GM12878 (cell line): ENCODE measurements around the gene LIMS1. TPM values are rescaled to one million over a fixed set of nuclear protein-coding genes. Genes with fewer than 3 reads are reported as not detected.

Source experiments
- ATAC-seq: fragments of 200-7000 bp; cut with Tn5 transposase; 3 replicates; pipeline ENCODE4 v1.9.1; 2020; ENCODE audit warnings: mild to moderate bottlenecking, moderate library complexity
- BruUV-seq: library from RNA; stranded (reverse); fragments of 400-500 nt; replicated peaks from 2 replicates; lab custom pipeline; 2021; lab: Mats Ljungman, UMichigan
- CTCF ChIA-PET: fragments of 300-600 bp; sonication (Branson Sonifier 250); formaldehyde crosslinking; extraction: SDS; loops from one replicate; lab custom pipeline; 2021; ENCODE audit warnings: inconsistent platforms; lab: Yijun Ruan, JAX
- POLR2A ChIA-PET: fragments of 350-600 bp; formaldehyde crosslinking; extraction: SDS; loops from one replicate; lab custom pipeline; 2021; ENCODE audit warnings: inconsistent platforms; lab: Charles Lee
- RAD21 ChIA-PET: fragments of 300-600 bp; sonication (Branson Sonifier 250); formaldehyde crosslinking; loops from one replicate; lab custom pipeline; 2023; ENCODE audit warnings: antibody characterized with exemption; ENCODE audit not compliant: unreplicated experiment; lab: Charles Lee
- SMC1A ChIA-PET: fragments of 300-600 bp; sonication (Branson Sonifier 250); formaldehyde crosslinking; loops from one replicate; lab custom pipeline; 2023; ENCODE audit not compliant: unreplicated experiment, uncharacterized antibody; lab: Charles Lee
- DNase-seq: peaks from one replicate; pipeline ENCODE4 v3.0.0-alpha.2; 2011; ENCODE audit warnings: low read depth, low spot score
- FAIRE-seq: peaks from 3 replicates; lab custom pipeline; 2011; peaks lifted over from hg19 to GRCh38; lab: Jason Lieb, UNC
- H2AFZ ChIP-seq: 2 replicates; pipeline ENCODE4 v1.6.0; 2011; ENCODE audit warnings: low read depth, low read length, control low read depth; ENCODE audit not compliant: control insufficient read depth
- H3K27ac ChIP-seq: 2 replicates; pipeline ENCODE4 v1.5.1; 2011; ENCODE audit warnings: control low read depth; ENCODE audit not compliant: control insufficient read depth, insufficient read depth
- H3K27me3 ChIP-seq, 2 experiments: replicated peaks in 1 of 2; 2 replicates each; pipeline versions ENCODE4 v1.6.0 to v1.6.1; 2011; ENCODE audit warnings: low read length in 1 of 2; ENCODE audit not compliant: control insufficient read depth in 2 of 2, insufficient read depth in 2 of 2
- H3K36me3 ChIP-seq, 2 experiments: 2 replicates each; pipeline ENCODE4 v1.5.1; 2011; ENCODE audit warnings: low read length in 1 of 2; ENCODE audit not compliant: control insufficient read depth in 2 of 2, insufficient read depth in 2 of 2
- H3K4me1 ChIP-seq: 2 replicates; pipeline ENCODE4 v1.6.1; 2011; ENCODE audit warnings: mild to moderate bottlenecking, low read length, moderate library complexity, mixed read lengths; ENCODE audit not compliant: control insufficient read depth, insufficient read depth
- H3K4me2 ChIP-seq: 2 replicates; pipeline ENCODE4 v1.6.0; 2011; ENCODE audit warnings: control low read depth; ENCODE audit not compliant: control insufficient read depth, insufficient read depth
- H3K4me3 ChIP-seq: fragments of 200-600 bp; sonication (generic); 2 replicates; pipeline ENCODE4 v1.5.1; 2016
- H3K79me2 ChIP-seq: 2 replicates; pipeline ENCODE4 v1.6.0; 2011; ENCODE audit warnings: low read length; ENCODE audit not compliant: control insufficient read depth, insufficient read depth
- H3K9ac ChIP-seq: 2 replicates; pipeline ENCODE4 v1.8.0; 2011; ENCODE audit warnings: low read length, control low read depth, mixed read lengths; ENCODE audit not compliant: control insufficient read depth, insufficient read depth
- H3K9me3 ChIP-seq: replicated peaks from 3 replicates; pipeline ENCODE4 v1.5.1; 2011; ENCODE audit warnings: mild to moderate bottlenecking, low read length; ENCODE audit not compliant: control insufficient read depth, insufficient read depth
- H4K20me1 ChIP-seq: 2 replicates; pipeline ENCODE4 v1.6.0; 2011; ENCODE audit not compliant: control insufficient read depth, insufficient read depth
- ATF7 ChIP-seq: fragments of 450-650 bp; IDR thresholded peaks from 2 replicates; pipeline ENCODE4 v1.6.1; 2016; ENCODE audit warnings: low read depth, mild to moderate bottlenecking
- BACH1 ChIP-seq: fragments of 450-650 bp; IDR thresholded peaks from 2 replicates; pipeline ENCODE4 v1.6.1; 2017; ENCODE audit warnings: mild to moderate bottlenecking, borderline replicate concordance
- BHLHE40 ChIP-seq, 2 experiments: fragments of 450-650 bp in 1 of 2; IDR thresholded peaks; 2 replicates each; pipeline ENCODE4 v1.6.1; 2011 to 2017; ENCODE audit warnings: low read depth in 2 of 2, borderline replicate concordance in 1 of 2, improper control_type of control experiment in 1 of 2, low read length in 1 of 2, mild to moderate bottlenecking in 1 of 2
- CREB1 ChIP-seq: IDR thresholded peaks from 2 replicates; pipeline ENCODE4 v1.6.1; 2012; ENCODE audit warnings: low read depth, mild to moderate bottlenecking, inconsistent platforms
- DPF2 ChIP-seq: fragments of 450-650 bp; IDR thresholded peaks from 2 replicates; pipeline ENCODE4 v1.6.1; 2017; ENCODE audit warnings: mild to moderate bottlenecking
- EP300 ChIP-seq, 2 experiments: fragments of 150-350 bp in 1 of 2; IDR thresholded peaks; 2 replicates each; pipeline ENCODE4 v1.6.1; 2011 to 2012; ENCODE audit warnings: low read depth in 2 of 2, low read length in 2 of 2, borderline replicate concordance in 1 of 2, improper control_type of control experiment in 1 of 2, inconsistent platforms in 1 of 2; ENCODE audit not compliant: control insufficient read depth in 1 of 2
- ETV6 ChIP-seq, 2 experiments: fragments of 450-650 bp in 1 of 2; IDR thresholded peaks in 1 of 2; conservative IDR thresholded peaks in 1 of 2; 2 replicates each; pipeline ENCODE4 v1.6.1; 2014; ENCODE audit warnings: antibody characterized with exemption in 1 of 2, borderline replicate concordance in 1 of 2, low read depth in 1 of 2, mild to moderate bottlenecking in 1 of 2, moderate library complexity in 1 of 2
- NFIC ChIP-seq: IDR thresholded peaks from 2 replicates; pipeline ENCODE4 v1.6.1; 2012; ENCODE audit warnings: low read depth, mild to moderate bottlenecking, inconsistent platforms, low read length, moderate library complexity
- RFX5 ChIP-seq: IDR thresholded peaks from 2 replicates; pipeline ENCODE4 v1.6.1; 2011; ENCODE audit warnings: low read depth, low read length, improper control_type of control experiment
- RUNX3 ChIP-seq: IDR thresholded peaks from 2 replicates; pipeline ENCODE4 v1.6.1; 2012; ENCODE audit warnings: low read length, inconsistent platforms
- SIX5 ChIP-seq: IDR thresholded peaks from 2 replicates; pipeline ENCODE4 v1.6.1; 2011; ENCODE audit warnings: mild to moderate bottlenecking, low read depth, low read length, moderate library complexity; ENCODE audit not compliant: severe bottlenecking
- ZBED1 ChIP-seq: IDR thresholded peaks from 2 replicates; pipeline ENCODE4 v1.6.1; 2016; ENCODE audit warnings: borderline replicate concordance
- WGBS: methylation state at CpG from one replicate; pipeline ENCODE4 v1.1.6; 2016; ENCODE audit warnings: low lambda C conversion rate; ENCODE audit not compliant: insufficient replicate concordance, insufficient coverage; ENCODE audit errors: missing lambda C conversion rate; 5-methylcytosine and 5-hydroxymethylcytosine counted together
- in situ Hi-C: fragments of 300-500 bp; cut with MboI; formaldehyde crosslinking; loops from 9 replicates; pipeline ENCODE4 v1.14.3; 2018; ENCODE audit warnings: mixed read lengths
- intact Hi-C: fragments of 100-400 bp; cut with micrococcal nuclease; formaldehyde crosslinking; loops from one replicate; pipeline ENCODE4 v1.14.2; 2022; ENCODE audit not compliant: unreplicated experiment
- polyA plus RNA-seq, 11 experiments: library from polyadenylated mRNA; depleted of rRNA in 4 of 11; unstranded in 6 of 11; stranded (reverse) in 5 of 11; fragments of >200 nt; fragmentation: Nextera tagmentation in 4 of 11; fragmentation: Illumina TruSeq in 1 of 11; extraction: Ambion mirVana in 4 of 11; extraction: Trizol in 1 of 11; gene quantifications; 1 replicate in 1 of 11; 2 replicates in 10 of 11; pipeline versions ENCODE4 v1.2.1 to v1.2.3, GENCODE V29; 2011 to 2016; ENCODE audit warnings: inconsistent platforms in 2 of 11, missing spikeins in 2 of 11, low read depth in 1 of 11
- total RNA-seq, 4 experiments: library from RNA; depleted of rRNA in 3 of 4; stranded (reverse); fragments of >200 nt in 3 of 4; fragmentation: Illumina TruSeq in 1 of 4; extraction: Trizol in 1 of 4; gene quantifications; 2 replicates each; pipeline versions ENCODE4 v1.2.1 to v1.2.3, GENCODE V29; 2013 to 2021
- TF ChIP-seq, protein P1 (sequence below): fragments of 450-650 bp; IDR thresholded peaks from 2 replicates; pipeline ENCODE4 v1.6.1; 2016; ENCODE audit warnings: mild to moderate bottlenecking
- TF ChIP-seq, protein P2 (sequence below): fragments of 450-650 bp; conservative IDR thresholded peaks from 2 replicates; pipeline ENCODE4 v1.6.1; 2017; ENCODE audit warnings: mild to moderate bottlenecking, moderate library complexity
- TF ChIP-seq, protein P3 (sequence below): fragments of 450-650 bp; IDR thresholded peaks from 2 replicates; pipeline ENCODE4 v1.6.1; 2017; ENCODE audit warnings: low read depth, mild to moderate bottlenecking, moderate library complexity
- TF ChIP-seq, protein P4 (sequence below): IDR thresholded peaks from 2 replicates; pipeline ENCODE4 v1.6.1; 2011; ENCODE audit warnings: borderline replicate concordance, low read depth, mild to moderate bottlenecking, moderate library complexity, low read length; ENCODE audit not compliant: insufficient read depth, poor library complexity, severe bottlenecking

Gene LIMS1
- total and polyA plus RNA-seq, 10 of the 15 experiments (the other 5 are each of a cell fraction or from before 2014, with no cell fraction given): 15.7 to 98.1 (median 43.9) TPM

DNA sequence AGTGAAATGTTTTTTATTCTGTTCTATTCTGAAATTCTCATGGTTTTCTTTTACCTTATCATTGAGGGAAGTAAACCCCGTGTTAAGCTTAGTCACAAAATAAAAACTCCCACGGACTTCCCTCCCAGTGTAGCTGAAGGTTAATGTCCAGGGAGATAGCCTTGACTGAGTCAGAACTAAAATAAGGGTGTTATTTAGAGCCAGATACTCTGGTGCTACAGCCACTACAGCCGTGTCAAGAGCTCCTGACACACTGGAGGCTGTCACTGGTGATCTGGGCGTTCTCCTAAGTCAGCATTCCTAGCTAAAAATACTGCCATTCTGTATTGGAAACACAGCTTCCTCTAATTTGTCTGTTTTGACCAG lies 103.0 kb downstream of the LIMS1 start:
- DNase-seq (peak; percentile 46), FAIRE-seq (no peak), ATAC-seq (peak; percentile 72)
- in situ Hi-C loops (loop anchor here (5.0 kb wide), 1 partner anchor 40 kb away; no protein-coding TSS in a partner anchor), intact Hi-C loops (loop anchor here (2.0 to 5.0 kb wide), 4 partner anchors 30 to 285 kb away; partner anchors contain the start of gene LIMS1)
- Histone ChIP-seq H3K4me2 (no peak overlapping the region), H3K9me3 (no peaks in the 10 kb centered on the region), H3K79me2 (peaks cover 7% of the 10 kb centered on the region), H3K9ac (no peak overlapping the region; the same call in 1 of the 2 replicates), H3K4me3 (no peak overlapping the region), H3K36me3 (no peaks in the 10 kb centered on the region), H3K27ac (peak overlapping the region; percentile 6; the same call in 1 of the 2 replicates), H2AFZ (no peak overlapping the region), H3K4me1 (peaks cover 20% of the 10 kb centered on the region), H3K27me3 (no peaks in the 10 kb centered on the region), H4K20me1 (peaks cover 6% of the 10 kb centered on the region)
- ChIA-PET POLR2A (interaction anchor here (0.8 to 5.5 kb wide), 10 partner anchors 8 to 104 kb away, joined by 3 to 51 read pairs (median 6); partner anchors contain the start of gene RANBP2), SMC1A (interaction anchor here (0.8 to 23.9 kb wide), 33 partner anchors 9 to 421 kb away, joined by 3 to 800 read pairs (median 6); partner anchors contain the start of genes GCC2 and LIMS1), CTCF (interaction anchor here (0.7 to 11.3 kb wide), 25 partner anchors 10 to 291 kb away, joined by 3 to 441 read pairs (median 8); no protein-coding TSS in a partner anchor), RAD21 (interaction anchor here (1.0 to 13.6 kb wide), 36 partner anchors 8 to 252 kb away, joined by 3 to 441 read pairs (median 8); partner anchors contain the start of gene GCC2)
- WGBS: 1% methylated on average over 4 of the region's 4 CpGs
- no TSS peak for BruUV-seq
- TF ChIP-seq NFIC: peak; percentile 72; the same call in 1 of the 2 replicates
- TF ChIP-seq RFX5: 0 out of 2 replicates have a peak, but pooled peaks have one; percentile 35
- TF ChIP-seq DPF2: peak; percentile 41; the same call in 1 of the 2 replicates
- no peak for TF ChIP-seq SIX5
- peak; percentile 54 for TF ChIP-seq RUNX3
- peak; percentile 58; the same call in 1 of the 2 replicates for TF ChIP-seq ZBED1
- peak; percentile 7 to 30; a peak in 1 of 4 replicates for TF ChIP-seq BHLHE40 (IDR thresholded peaks at IDR 0.05; ENCODE audit: borderline replicate concordance in 1 of 2, low read depth in 2 of 2, low read length in 1 of 2)
- TF ChIP-seq ETV6 (conservative IDR thresholded peaks at IDR 0.05 in 1 of 2, IDR thresholded peaks at IDR 0.05 in 1 of 2; ENCODE audit: borderline replicate concordance in 1 of 2, low read depth in 1 of 2): peak in 1 of 2 experiments; percentile 70; a peak in 1 of 4 replicates
- peak; percentile 60; the same call in 1 of the 2 replicates for TF ChIP-seq BACH1
- TF ChIP-seq, protein P1, sequence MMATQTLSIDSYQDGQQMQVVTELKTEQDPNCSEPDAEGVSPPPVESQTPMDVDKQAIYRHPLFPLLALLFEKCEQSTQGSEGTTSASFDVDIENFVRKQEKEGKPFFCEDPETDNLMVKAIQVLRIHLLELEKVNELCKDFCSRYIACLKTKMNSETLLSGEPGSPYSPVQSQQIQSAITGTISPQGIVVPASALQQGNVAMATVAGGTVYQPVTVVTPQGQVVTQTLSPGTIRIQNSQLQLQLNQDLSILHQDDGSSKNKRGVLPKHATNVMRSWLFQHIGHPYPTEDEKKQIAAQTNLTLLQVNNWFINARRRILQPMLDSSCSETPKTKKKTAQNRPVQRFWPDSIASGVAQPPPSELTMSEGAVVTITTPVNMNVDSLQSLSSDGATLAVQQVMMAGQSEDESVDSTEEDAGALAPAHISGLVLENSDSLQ: 0 out of 2 replicates have a peak, but pooled peaks have one; percentile 22
- TF ChIP-seq, protein P2, sequence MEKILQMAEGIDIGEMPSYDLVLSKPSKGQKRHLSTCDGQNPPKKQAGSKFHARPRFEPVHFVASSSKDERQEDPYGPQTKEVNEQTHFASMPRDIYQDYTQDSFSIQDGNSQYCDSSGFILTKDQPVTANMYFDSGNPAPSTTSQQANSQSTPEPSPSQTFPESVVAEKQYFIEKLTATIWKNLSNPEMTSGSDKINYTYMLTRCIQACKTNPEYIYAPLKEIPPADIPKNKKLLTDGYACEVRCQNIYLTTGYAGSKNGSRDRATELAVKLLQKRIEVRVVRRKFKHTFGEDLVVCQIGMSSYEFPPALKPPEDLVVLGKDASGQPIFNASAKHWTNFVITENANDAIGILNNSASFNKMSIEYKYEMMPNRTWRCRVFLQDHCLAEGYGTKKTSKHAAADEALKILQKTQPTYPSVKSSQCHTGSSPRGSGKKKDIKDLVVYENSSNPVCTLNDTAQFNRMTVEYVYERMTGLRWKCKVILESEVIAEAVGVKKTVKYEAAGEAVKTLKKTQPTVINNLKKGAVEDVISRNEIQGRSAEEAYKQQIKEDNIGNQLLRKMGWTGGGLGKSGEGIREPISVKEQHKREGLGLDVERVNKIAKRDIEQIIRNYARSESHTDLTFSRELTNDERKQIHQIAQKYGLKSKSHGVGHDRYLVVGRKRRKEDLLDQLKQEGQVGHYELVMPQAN: no peak
- TF ChIP-seq, protein P3, sequence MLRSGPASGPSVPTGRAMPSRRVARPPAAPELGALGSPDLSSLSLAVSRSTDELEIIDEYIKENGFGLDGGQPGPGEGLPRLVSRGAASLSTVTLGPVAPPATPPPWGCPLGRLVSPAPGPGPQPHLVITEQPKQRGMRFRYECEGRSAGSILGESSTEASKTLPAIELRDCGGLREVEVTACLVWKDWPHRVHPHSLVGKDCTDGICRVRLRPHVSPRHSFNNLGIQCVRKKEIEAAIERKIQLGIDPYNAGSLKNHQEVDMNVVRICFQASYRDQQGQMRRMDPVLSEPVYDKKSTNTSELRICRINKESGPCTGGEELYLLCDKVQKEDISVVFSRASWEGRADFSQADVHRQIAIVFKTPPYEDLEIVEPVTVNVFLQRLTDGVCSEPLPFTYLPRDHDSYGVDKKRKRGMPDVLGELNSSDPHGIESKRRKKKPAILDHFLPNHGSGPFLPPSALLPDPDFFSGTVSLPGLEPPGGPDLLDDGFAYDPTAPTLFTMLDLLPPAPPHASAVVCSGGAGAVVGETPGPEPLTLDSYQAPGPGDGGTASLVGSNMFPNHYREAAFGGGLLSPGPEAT: peak; percentile 32; the same call in 1 of the 2 replicates
- TF ChIP-seq ATF7: no peak; the same call in 1 of the 2 replicates
- 0 out of 2 replicates have a peak, but pooled peaks have one; percentile 11 for TF ChIP-seq CREB1
- peak; percentile 54 to 58 for TF ChIP-seq EP300 (IDR thresholded peaks at IDR 0.05; ENCODE audit: borderline replicate concordance in 1 of 2, control insufficient read depth in 1 of 2, low read depth in 2 of 2, low read length in 2 of 2)
- TF ChIP-seq, protein P4, sequence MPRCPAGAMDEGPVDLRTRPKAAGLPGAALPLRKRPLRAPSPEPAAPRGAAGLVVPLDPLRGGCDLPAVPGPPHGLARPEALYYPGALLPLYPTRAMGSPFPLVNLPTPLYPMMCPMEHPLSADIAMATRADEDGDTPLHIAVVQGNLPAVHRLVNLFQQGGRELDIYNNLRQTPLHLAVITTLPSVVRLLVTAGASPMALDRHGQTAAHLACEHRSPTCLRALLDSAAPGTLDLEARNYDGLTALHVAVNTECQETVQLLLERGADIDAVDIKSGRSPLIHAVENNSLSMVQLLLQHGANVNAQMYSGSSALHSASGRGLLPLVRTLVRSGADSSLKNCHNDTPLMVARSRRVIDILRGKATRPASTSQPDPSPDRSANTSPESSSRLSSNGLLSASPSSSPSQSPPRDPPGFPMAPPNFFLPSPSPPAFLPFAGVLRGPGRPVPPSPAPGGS: peak; percentile 80
